WTC11 (cell line): Measurements from ENCODE around the gene ABCF2.

Experiments
- FOXK1 ChIP-seq: sonication (generic); formaldehyde crosslinking; IDR thresholded peaks from 2 replicates; pipeline ENCODE4 v1.8.0; 2022; ENCODE audit warnings: mild to moderate bottlenecking, moderate library complexity, missing genetic modification reagents
- IRF2 ChIP-seq: sonication (generic); formaldehyde crosslinking; IDR thresholded peaks from 2 replicates; pipeline ENCODE4 v1.8.0; 2022; ENCODE audit warnings: low read depth, missing genetic modification reagents, borderline replicate concordance
- RELA ChIP-seq: sonication (generic); formaldehyde crosslinking; IDR thresholded peaks from 2 replicates; pipeline ENCODE4 v1.8.1; 2022; ENCODE audit warnings: missing genetic modification reagents, mild to moderate bottlenecking, borderline replicate concordance
- SP1 ChIP-seq: sonication (generic); formaldehyde crosslinking; conservative IDR thresholded peaks from 2 replicates; pipeline ENCODE4 v1.8.1; 2022; ENCODE audit warnings: missing genetic modification reagents
- ZBTB21 ChIP-seq: sonication (generic); formaldehyde crosslinking; IDR thresholded peaks from 2 replicates; pipeline ENCODE4 v1.8.1; 2023; ENCODE audit warnings: mild to moderate bottlenecking, missing genetic modification reagents, borderline replicate concordance
- ZNF263 ChIP-seq: sonication (generic); formaldehyde crosslinking; IDR thresholded peaks from 2 replicates; pipeline ENCODE4 v1.8.1; 2022; ENCODE audit warnings: low read depth, mild to moderate bottlenecking, moderate library complexity, missing genetic modification reagents
- ZNF416 ChIP-seq: fragments of 250-450 bp; sonication (Bioruptor Pico); IDR thresholded peaks from 2 replicates; pipeline ENCODE4 v1.9.0; 2021; ENCODE audit warnings: mild to moderate bottlenecking, inconsistent platforms
- TF ChIP-seq, protein P1 (sequence below): fragments of 200-600 bp; IDR thresholded peaks from 2 replicates; pipeline ENCODE4 v1.8.0; 2022; ENCODE audit warnings: antibody characterized with exemption
- TF ChIP-seq, protein P2 (sequence below): sonication (generic); formaldehyde crosslinking; IDR thresholded peaks from 2 replicates; pipeline ENCODE4 v1.8.1; 2023; ENCODE audit warnings: mild to moderate bottlenecking, missing genetic modification reagents, moderate library complexity
- TF ChIP-seq, protein P3 (sequence below): sonication (generic); formaldehyde crosslinking; IDR thresholded peaks from 2 replicates; pipeline ENCODE4 v1.8.1; 2023; ENCODE audit warnings: mild to moderate bottlenecking, moderate library complexity, missing genetic modification reagents

GRCh38 chr7:151211155-151211772, 15.7 kb downstream of the ABCF2 start:
- TF ChIP-seq RELA (no peak), SP1 (CRISPR knock-in tag) (no peak), ZBTB21 (CRISPR knock-in tag) (no peak), ZNF263 (CRISPR knock-in tag) (no peak), IRF2 (CRISPR knock-in tag) (no peak), ZNF416 (CRISPR knock-in tag) (no peak), FOXK1 (CRISPR knock-in tag) (no peak)
- TF ChIP-seq, protein P1, sequence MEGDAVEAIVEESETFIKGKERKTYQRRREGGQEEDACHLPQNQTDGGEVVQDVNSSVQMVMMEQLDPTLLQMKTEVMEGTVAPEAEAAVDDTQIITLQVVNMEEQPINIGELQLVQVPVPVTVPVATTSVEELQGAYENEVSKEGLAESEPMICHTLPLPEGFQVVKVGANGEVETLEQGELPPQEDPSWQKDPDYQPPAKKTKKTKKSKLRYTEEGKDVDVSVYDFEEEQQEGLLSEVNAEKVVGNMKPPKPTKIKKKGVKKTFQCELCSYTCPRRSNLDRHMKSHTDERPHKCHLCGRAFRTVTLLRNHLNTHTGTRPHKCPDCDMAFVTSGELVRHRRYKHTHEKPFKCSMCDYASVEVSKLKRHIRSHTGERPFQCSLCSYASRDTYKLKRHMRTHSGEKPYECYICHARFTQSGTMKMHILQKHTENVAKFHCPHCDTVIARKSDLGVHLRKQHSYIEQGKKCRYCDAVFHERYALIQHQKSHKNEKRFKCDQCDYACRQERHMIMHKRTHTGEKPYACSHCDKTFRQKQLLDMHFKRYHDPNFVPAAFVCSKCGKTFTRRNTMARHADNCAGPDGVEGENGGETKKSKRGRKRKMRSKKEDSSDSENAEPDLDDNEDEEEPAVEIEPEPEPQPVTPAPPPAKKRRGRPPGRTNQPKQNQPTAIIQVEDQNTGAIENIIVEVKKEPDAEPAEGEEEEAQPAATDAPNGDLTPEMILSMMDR = no peak
- TF ChIP-seq, protein P2, sequence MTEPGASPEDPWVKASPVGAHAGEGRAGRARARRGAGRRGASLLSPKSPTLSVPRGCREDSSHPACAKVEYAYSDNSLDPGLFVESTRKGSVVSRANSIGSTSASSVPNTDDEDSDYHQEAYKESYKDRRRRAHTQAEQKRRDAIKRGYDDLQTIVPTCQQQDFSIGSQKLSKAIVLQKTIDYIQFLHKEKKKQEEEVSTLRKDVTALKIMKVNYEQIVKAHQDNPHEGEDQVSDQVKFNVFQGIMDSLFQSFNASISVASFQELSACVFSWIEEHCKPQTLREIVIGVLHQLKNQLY = no peak
- TF ChIP-seq, protein P3, sequence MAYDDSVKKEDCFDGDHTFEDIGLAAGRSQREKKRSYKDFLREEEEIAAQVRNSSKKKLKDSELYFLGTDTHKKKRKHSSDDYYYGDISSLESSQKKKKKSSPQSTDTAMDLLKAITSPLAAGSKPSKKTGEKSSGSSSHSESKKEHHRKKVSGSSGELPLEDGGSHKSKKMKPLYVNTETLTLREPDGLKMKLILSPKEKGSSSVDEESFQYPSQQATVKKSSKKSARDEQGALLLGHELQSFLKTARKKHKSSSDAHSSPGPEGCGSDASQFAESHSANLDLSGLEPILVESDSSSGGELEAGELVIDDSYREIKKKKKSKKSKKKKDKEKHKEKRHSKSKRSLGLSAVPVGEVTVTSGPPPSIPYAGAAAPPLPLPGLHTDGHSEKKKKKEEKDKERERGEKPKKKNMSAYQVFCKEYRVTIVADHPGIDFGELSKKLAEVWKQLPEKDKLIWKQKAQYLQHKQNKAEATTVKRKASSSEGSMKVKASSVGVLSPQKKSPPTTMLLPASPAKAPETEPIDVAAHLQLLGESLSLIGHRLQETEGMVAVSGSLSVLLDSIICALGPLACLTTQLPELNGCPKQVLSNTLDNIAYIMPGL (CRISPR knock-in tag) = no peak
